Panc1 (cell line): Measurements from ENCODE around the gene NOP14. TPM values are rescaled to one million over a fixed set of nuclear protein-coding genes. Genes with fewer than 3 reads are reported as not detected.
A peak's percentile ranks its signal among the peaks of the same experiment; 100 is the strongest.
"Not testable (repeated sequence)": the region's sequence is repeated elsewhere in the genome, so short reads cannot be mapped to it uniquely, and the experiment has no call there.

ENCODE experiments used
- ATAC-seq: fragments of 200-7000 bp; cut with Tn5 transposase; 2 replicates; pipeline ENCODE4 v1.9.1; 2020; ENCODE audit warnings: mild to moderate bottlenecking, moderate library complexity
- BruUV-seq: library from RNA; stranded (reverse); fragments of 400-500 nt; replicated peaks from 2 replicates; lab custom pipeline; 2021; lab: Mats Ljungman, UMichigan
- CTCF ChIA-PET: fragments of 300-600 bp; sonication (Branson Sonifier 250); formaldehyde crosslinking; loops from one replicate; lab custom pipeline; 2022; ENCODE audit warnings: antibody characterized with exemption; lab: Charles Lee
- POLR2A ChIA-PET: fragments of 300-600 bp; sonication (Branson Sonifier 250); formaldehyde crosslinking; loops from one replicate; lab custom pipeline; 2022; ENCODE audit warnings: antibody characterized with exemption; lab: Charles Lee
- DNase-seq: peaks from one replicate; pipeline ENCODE4 v3.0.0-alpha.2; 2010; ENCODE audit warnings: low read depth, low spot score
- H3K27ac ChIP-seq: 2 replicates; pipeline ENCODE4 v1.5.1; 2011; ENCODE audit warnings: mild to moderate bottlenecking, low read length, inconsistent platforms
- H3K27me3 ChIP-seq: fragments of 200-500 bp; sonication (Bioruptor generic); 2 replicates; pipeline ENCODE4 v1.6.0; 2014; ENCODE audit warnings: low read length, inconsistent platforms; ENCODE audit not compliant: control insufficient read depth, insufficient read depth
- H3K36me3 ChIP-seq: fragments of 200-500 bp; sonication (Bioruptor generic); 2 replicates; pipeline ENCODE4 v1.5.1; 2014; ENCODE audit warnings: inconsistent platforms, mild to moderate bottlenecking, low read length, moderate library complexity; ENCODE audit not compliant: control insufficient read depth, insufficient read depth
- H3K4me1 ChIP-seq: 2 replicates; pipeline ENCODE4 v1.5.1; 2011; ENCODE audit warnings: inconsistent platforms, mild to moderate bottlenecking, low read length, moderate library complexity; ENCODE audit not compliant: control insufficient read depth, insufficient read depth
- H3K4me3 ChIP-seq, 2 experiments: 2 replicates each; pipeline ENCODE4 v1.5.1; 2011 to 2012; ENCODE audit warnings: low read depth in 2 of 2, low read length in 2 of 2, mild to moderate bottlenecking in 2 of 2, inconsistent platforms in 1 of 2, moderate library complexity in 1 of 2
- H3K9me3 ChIP-seq: fragments of 200-500 bp; sonication (Bioruptor generic); 2 replicates; pipeline ENCODE4 v1.5.1; 2014; ENCODE audit warnings: low read depth, mild to moderate bottlenecking, inconsistent platforms, low read length, moderate library complexity; ENCODE audit not compliant: control insufficient read depth, insufficient read depth
- CTCF ChIP-seq: fragments of 450-650 bp; IDR thresholded peaks from 2 replicates; pipeline ENCODE4 v1.5.1; 2017; ENCODE audit warnings: mild to moderate bottlenecking
- POLR2AphosphoS5 ChIP-seq: IDR thresholded peaks from 2 replicates; pipeline ENCODE4 v1.6.1; 2012; ENCODE audit warnings: mild to moderate bottlenecking, low read depth, low read length, moderate library complexity
- REST ChIP-seq, 2 experiments: IDR thresholded peaks; 2 replicates each; pipeline ENCODE4 v1.6.1; 2011 to 2012; ENCODE audit warnings: low read depth in 2 of 2, control low read depth in 1 of 2, low read length in 1 of 2, mild to moderate bottlenecking in 1 of 2, moderate library complexity in 1 of 2; ENCODE audit not compliant: insufficient read depth in 1 of 2
- SIN3A ChIP-seq: IDR thresholded peaks from 2 replicates; pipeline ENCODE4 v1.6.1; 2012; ENCODE audit warnings: low read depth, mild to moderate bottlenecking, low read length, moderate library complexity, borderline replicate concordance; ENCODE audit not compliant: insufficient read depth
- TCF7L2 ChIP-seq: IDR thresholded peaks from 2 replicates; pipeline ENCODE4 v1.6.1; 2011; ENCODE audit warnings: mild to moderate bottlenecking, low read depth, low read length, inconsistent platforms
- in situ Hi-C: cut with HindIII; loops from 2 replicates; pipeline ENCODE4 v1.10.0; 2016; ENCODE audit warnings: low sequenced_read_pairs, low pct_unique_long_range_greater_than_20kb
- intact Hi-C: fragments of 100-400 bp; cut with micrococcal nuclease; formaldehyde crosslinking; loops from one replicate; pipeline ENCODE4 v1.10.0; 2022; ENCODE audit not compliant: unreplicated experiment
- total RNA-seq: library from RNA; stranded (reverse); gene quantifications from one replicate; pipeline ENCODE4 v1.2.1, GENCODE V29; 2021; ENCODE audit not compliant: unreplicated experiment

Gene NOP14
- total RNA-seq, 1 experiment from 2014 or later, result 32.9 TPM

GRCh38 chr4:2923141-2923551, 40.1 kb downstream of the NOP14 start:
- ChIA-PET POLR2A (no interaction called here), CTCF (no interaction called here)
- no peaks in the 10 kb centered on the region for H3K36me3 ChIP-seq
- no peaks in the 10 kb centered on the region for H3K27me3 ChIP-seq
- intact Hi-C loops (no loop called here), in situ Hi-C loops (no loop called here)
- DNase-seq (no peak), ATAC-seq (no peak)
- no peak overlapping the region for H3K4me3 ChIP-seq
- H3K27ac ChIP-seq, result no peak overlapping the region
- TF ChIP-seq TCF7L2 (no peak), POLR2AphosphoS5 (no peak), SIN3A (no peak), CTCF (no peak), REST (IDR thresholded peaks at IDR 0.05; ENCODE audit: insufficient read depth in 1 of 2, low read depth in 2 of 2, low read length in 1 of 2) (no peak)
- H3K4me1 ChIP-seq, result no peaks in the 10 kb centered on the region
- no peaks in the 10 kb centered on the region for H3K9me3 ChIP-seq
- BruUV-seq, result no TSS peak

GRCh38 chr4:2922453-2923101, 40.6 kb downstream of the NOP14 start:
- in situ Hi-C loops, CTCF ChIA-PET, H3K9me3 ChIP-seq, H3K4me1 ChIP-seq, BruUV-seq, DNase-seq, ATAC-seq, H3K27ac ChIP-seq, H3K36me3 ChIP-seq, H3K4me3 ChIP-seq, intact Hi-C loops, POLR2A ChIA-PET, H3K27me3 ChIP-seq: not testable (repeated sequence)

- H3K9me3 ChIP-seq, H3K4me1 ChIP-seq, DNase-seq, H3K4me3 ChIP-seq, intact Hi-C loops, CTCF ChIA-PET, H3K36me3 ChIP-seq, ATAC-seq, H3K27ac ChIP-seq, in situ Hi-C loops, POLR2A ChIA-PET, BruUV-seq, H3K27me3 ChIP-seq: not testable (repeated sequence)
Observed at GRCh38 chr4:2918714-2919113, 44.5 kb downstream of the NOP14 start.

GRCh38 chr4:2918300-2918699, 44.9 kb downstream of the NOP14 start:
- DNase-seq, ATAC-seq, H3K4me1 ChIP-seq, H3K36me3 ChIP-seq, intact Hi-C loops, H3K4me3 ChIP-seq, POLR2A ChIA-PET, CTCF ChIA-PET, in situ Hi-C loops, H3K27me3 ChIP-seq, H3K27ac ChIP-seq, H3K9me3 ChIP-seq: not testable (repeated sequence)
- TSS peak; percentile 34 for BruUV-seq

GRCh38 chr4:2916696-2917095, 46.5 kb downstream of the NOP14 start:
- CTCF ChIA-PET, H3K4me1 ChIP-seq, DNase-seq, POLR2A ChIA-PET, H3K9me3 ChIP-seq, intact Hi-C loops, in situ Hi-C loops, H3K27me3 ChIP-seq, ATAC-seq, H3K4me3 ChIP-seq, BruUV-seq, H3K36me3 ChIP-seq, H3K27ac ChIP-seq: not testable (repeated sequence)
